Smooth muscle cell (in vitro differentiated cells): ENCODE results near the gene LEMD3. TPM values are rescaled to one million over a fixed set of nuclear protein-coding genes. Genes with fewer than 3 reads are reported as not detected.
A peak's percentile ranks its signal among the peaks of the same experiment; 100 is the strongest.

Experiments used
- DNase-seq: peaks from one replicate; lab custom pipeline; 2025; ENCODE audit not compliant: unreplicated experiment; lab: John Stamatoyannopoulos, UW
- H2AFZ ChIP-seq: fragments of 200-600 bp; sonication (generic); 2 replicates; pipeline ENCODE4 v1.6.0; 2016; ENCODE audit warnings: antibody characterized with exemption, low read depth, mild to moderate bottlenecking
- H3F3A ChIP-seq: fragments of 200-600 bp; sonication (generic); 2 replicates; pipeline ENCODE4 v1.6.0; 2017; ENCODE audit warnings: antibody characterized with exemption, low read depth
- H3K27ac ChIP-seq: fragments of 200-600 bp; sonication (generic); 2 replicates; pipeline ENCODE4 v1.5.1; 2016; ENCODE audit warnings: low read depth, mild to moderate bottlenecking
- H3K27me3 ChIP-seq: fragments of 200-600 bp; sonication (generic); 2 replicates; pipeline ENCODE4 v1.6.1; 2016; ENCODE audit warnings: low read depth, mild to moderate bottlenecking
- H3K36me3 ChIP-seq: fragments of 200-600 bp; sonication (generic); 2 replicates; pipeline ENCODE4 v1.5.1; 2016; ENCODE audit warnings: low read depth
- H3K4me1 ChIP-seq: fragments of 200-600 bp; sonication (generic); 2 replicates; pipeline ENCODE4 v1.5.1; 2016; ENCODE audit warnings: low read depth
- H3K4me2 ChIP-seq: fragments of 200-600 bp; sonication (generic); 2 replicates; pipeline ENCODE4 v1.6.0; 2016; ENCODE audit warnings: mild to moderate bottlenecking
- H3K4me3 ChIP-seq: fragments of 200-600 bp; sonication (generic); 2 replicates; pipeline ENCODE4 v1.5.1; 2016; ENCODE audit warnings: mild to moderate bottlenecking
- H3K79me2 ChIP-seq: fragments of 200-600 bp; sonication (generic); 2 replicates; pipeline ENCODE4 v1.6.0; 2016; ENCODE audit warnings: low read depth, mild to moderate bottlenecking
- H3K9ac ChIP-seq: fragments of 200-600 bp; sonication (generic); 2 replicates; pipeline ENCODE4 v1.6.0; 2016; ENCODE audit warnings: low read depth
- H3K9me3 ChIP-seq: fragments of 200-600 bp; sonication (generic); replicated peaks from 2 replicates; pipeline ENCODE4 v1.5.1; 2016; ENCODE audit warnings: low read depth
- H4K20me1 ChIP-seq: fragments of 200-600 bp; sonication (generic); 2 replicates; pipeline ENCODE4 v1.6.0; 2016; ENCODE audit warnings: low read depth
- WGBS: methylation state at CpG from one replicate; pipeline ENCODE4 v1.1.7; 2016; ENCODE audit warnings: low lambda C conversion rate; 5-methylcytosine and 5-hydroxymethylcytosine counted together
- polyA plus RNA-seq: library from polyadenylated mRNA; unstranded; fragments of >200 nt; fragmentation: Nextera tagmentation; extraction: Ambion mirVana; gene quantifications from 2 replicates; pipeline ENCODE4 v1.2.1, GENCODE V29; 2016
- total RNA-seq: library from RNA; depleted of rRNA; stranded (reverse); fragments of >200 nt; gene quantifications from 2 replicates; pipeline ENCODE4 v1.2.3, GENCODE V29; 2014
- TF ChIP-seq, protein P1 (sequence below): fragments of 200-600 bp; sonication (generic); IDR thresholded peaks from 2 replicates; pipeline ENCODE4 v1.5.1; 2017; ENCODE audit warnings: borderline replicate concordance, mild to moderate bottlenecking, antibody characterized with exemption; ENCODE audit not compliant: insufficient read depth, poor library complexity, severe bottlenecking

The LEMD3 gene
- total and polyA plus RNA-seq, 2 experiments from 2014 or later: 14.8 to 55.1 TPM

DNA sequence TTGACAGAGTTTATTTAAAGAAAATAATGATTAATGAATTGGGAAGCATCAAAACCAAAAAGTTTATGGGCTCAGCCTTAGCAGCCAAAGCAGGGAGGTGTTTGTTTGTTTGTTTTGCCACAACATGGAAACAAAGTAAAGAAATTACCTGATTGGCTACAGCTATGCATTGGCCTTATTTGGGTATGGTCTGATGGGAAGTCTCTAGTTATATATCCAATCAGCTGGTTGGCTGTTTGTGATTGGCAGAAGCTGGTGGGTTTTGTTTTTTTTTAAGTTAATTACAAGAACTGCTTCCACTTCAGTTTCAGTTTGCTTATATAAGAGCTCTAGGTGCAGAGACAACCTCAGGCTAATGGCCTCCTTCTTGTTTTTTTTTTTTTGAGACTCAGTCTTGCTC, 4.6 kb upstream of the LEMD3 start:
- H4K20me1 ChIP-seq: no peaks in the 10 kb centered on the region
- DNase-seq: no peak

DNA sequence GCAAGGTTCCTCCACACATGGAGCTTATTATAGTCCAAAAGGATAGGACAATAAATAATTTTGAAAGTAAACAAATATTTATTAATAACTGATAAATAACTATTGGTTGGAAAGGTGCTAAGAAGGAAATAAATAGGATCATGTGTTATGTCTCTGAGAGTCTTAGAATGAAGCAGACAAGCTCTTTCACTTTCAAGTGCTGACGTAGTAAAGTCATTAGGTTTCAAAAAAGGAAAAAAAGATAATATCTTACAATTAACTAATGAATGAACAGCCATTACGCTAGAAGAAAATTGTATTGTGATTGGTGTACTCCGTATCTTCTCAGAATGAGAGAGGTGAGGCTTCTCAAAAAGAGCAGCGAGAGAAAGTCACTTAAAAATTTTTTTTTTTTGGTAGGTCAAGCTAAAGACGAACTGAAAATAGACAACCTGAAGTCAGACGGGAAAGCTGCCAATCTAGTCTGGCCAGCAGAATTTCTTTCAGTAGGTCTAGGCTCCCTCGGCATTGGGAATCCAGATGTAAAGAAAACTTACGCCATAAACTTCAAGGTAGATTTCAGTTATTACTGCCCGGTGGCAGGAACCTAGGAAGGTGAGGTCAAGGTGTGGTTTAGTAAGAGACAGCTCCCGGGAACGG, 583 bp upstream of the LEMD3 start:
- 31% methylated on average over 11 of the region's 11 CpGs for WGBS
- Histone ChIP-seq H4K20me1 (peaks cover 38% of the 10 kb centered on the region), H3K9me3 (no peaks in the 10 kb centered on the region), H3F3A (no peaks in the 10 kb centered on the region), H2AFZ (peak overlapping the region; percentile 97), H3K9ac (peak overlapping the region; percentile 99), H3K79me2 (peaks cover 54% of the 10 kb centered on the region), H3K27ac (peak overlapping the region; percentile 97), H3K4me1 (peaks cover 36% of the 10 kb centered on the region), H3K4me3 (peak overlapping the region; percentile 89), H3K36me3 (no peaks in the 10 kb centered on the region), H3K27me3 (no peaks in the 10 kb centered on the region), H3K4me2 (peak overlapping the region; percentile 97)
- TF ChIP-seq, protein P1, sequence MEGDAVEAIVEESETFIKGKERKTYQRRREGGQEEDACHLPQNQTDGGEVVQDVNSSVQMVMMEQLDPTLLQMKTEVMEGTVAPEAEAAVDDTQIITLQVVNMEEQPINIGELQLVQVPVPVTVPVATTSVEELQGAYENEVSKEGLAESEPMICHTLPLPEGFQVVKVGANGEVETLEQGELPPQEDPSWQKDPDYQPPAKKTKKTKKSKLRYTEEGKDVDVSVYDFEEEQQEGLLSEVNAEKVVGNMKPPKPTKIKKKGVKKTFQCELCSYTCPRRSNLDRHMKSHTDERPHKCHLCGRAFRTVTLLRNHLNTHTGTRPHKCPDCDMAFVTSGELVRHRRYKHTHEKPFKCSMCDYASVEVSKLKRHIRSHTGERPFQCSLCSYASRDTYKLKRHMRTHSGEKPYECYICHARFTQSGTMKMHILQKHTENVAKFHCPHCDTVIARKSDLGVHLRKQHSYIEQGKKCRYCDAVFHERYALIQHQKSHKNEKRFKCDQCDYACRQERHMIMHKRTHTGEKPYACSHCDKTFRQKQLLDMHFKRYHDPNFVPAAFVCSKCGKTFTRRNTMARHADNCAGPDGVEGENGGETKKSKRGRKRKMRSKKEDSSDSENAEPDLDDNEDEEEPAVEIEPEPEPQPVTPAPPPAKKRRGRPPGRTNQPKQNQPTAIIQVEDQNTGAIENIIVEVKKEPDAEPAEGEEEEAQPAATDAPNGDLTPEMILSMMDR: no peak
- no peak for DNase-seq

More for the DNA sequence above, 4.6 kb upstream of the LEMD3 start:
- H2AFZ ChIP-seq: no peak overlapping the region
- no peak overlapping the region for H3K9ac ChIP-seq
- no peak overlapping the region for H3K27ac ChIP-seq
- peaks cover 6% of the 10 kb centered on the region for H3K4me1 ChIP-seq
- H3K9me3 ChIP-seq: no peaks in the 10 kb centered on the region
- no peaks in the 10 kb centered on the region for H3K36me3 ChIP-seq
- H3F3A ChIP-seq: no peaks in the 10 kb centered on the region
- H3K27me3 ChIP-seq: peaks cover 22% of the 10 kb centered on the region
- no peak overlapping the region for H3K4me2 ChIP-seq
- no peak overlapping the region for H3K4me3 ChIP-seq
- H3K79me2 ChIP-seq: peaks cover 13% of the 10 kb centered on the region
- TF ChIP-seq, protein P1: no peak

- Histone ChIP-seq H3K4me3 (peak overlapping the region; percentile 89), H2AFZ (peak overlapping the region; percentile 97), H3K36me3 (no peaks in the 10 kb centered on the region), H3K79me2 (peaks cover 69% of the 10 kb centered on the region), H3K4me2 (peak overlapping the region; percentile 97), H3K4me1 (peaks cover 41% of the 10 kb centered on the region), H3K27me3 (no peaks in the 10 kb centered on the region), H3F3A (no peaks in the 10 kb centered on the region), H3K9ac (peak overlapping the region; percentile 99), H4K20me1 (peaks cover 54% of the 10 kb centered on the region), H3K9me3 (no peaks in the 10 kb centered on the region), H3K27ac (peak overlapping the region; percentile 97)
- TF ChIP-seq, protein P1: no peak
- WGBS: 3% methylated on average over 45 of the region's 47 CpGs
- peak; percentile 33 for DNase-seq
Measured at GRCh38 chr12:65170209-65170881, 962 bp downstream of the LEMD3 start.
